ENCODE data around the gene SCAMP5.

- TF ChIP-seq POLR2A (IDR thresholded peaks at IDR 0.05; ENCODE audit: low read length) (no peak), GATA1 (IDR thresholded peaks at IDR 0.05; ENCODE audit: low read depth, low read length) (no peak)
These were observed 27.7 kb upstream of the SCAMP5 start for GRCh38 chr15:74967670-74968069.

Measured in erythroblast (primary cell).